Esophagus squamous epithelium (tissue), 5 donors: ENCODE data around the gene WDHD1. TPM values are rescaled to one million over a fixed set of nuclear protein-coding genes. Genes with fewer than 3 reads are reported as not detected.
"Not testable (repeated sequence)": the region's sequence is repeated elsewhere in the genome, so short reads cannot be mapped to it uniquely, and the experiment has no call there.

ENCODE experiments used
- DNase-seq: peaks from one replicate; lab custom pipeline; 2025; lab: John Stamatoyannopoulos, UW
- H3K27ac ChIP-seq, 4 donors: fragments of 200-600 bp; sonication (generic); one replicate each; pipeline ENCODE4 v1.5.1; 2016 to 2019; ENCODE audit warnings: mild to moderate bottlenecking in 1 of 4
- H3K27me3 ChIP-seq, 4 donors: fragments of 200-600 bp; sonication (generic); 1 replicate in 3 of 4; 2 replicates in 1 of 4; pipeline versions ENCODE4 v1.5.1 to v1.6.0; 2017 to 2021; ENCODE audit warnings: antibody characterized with exemption in 1 of 4
- H3K36me3 ChIP-seq, 3 donors: fragments of 200-600 bp; sonication (generic); one replicate each; pipeline ENCODE4 v1.5.1; 2016 to 2019
- H3K4me1 ChIP-seq, 3 donors: fragments of 200-600 bp; sonication (generic); one replicate each; pipeline ENCODE4 v1.5.1; 2017 to 2019
- H3K4me3 ChIP-seq, 4 donors: fragments of 200-600 bp; sonication (generic); 1 replicate in 3 of 4; 2 replicates in 1 of 4; pipeline ENCODE4 v1.5.1; 2016 to 2019; ENCODE audit warnings: mild to moderate bottlenecking in 2 of 4, moderate library complexity in 1 of 4
- H3K9me3 ChIP-seq, 3 donors: fragments of 200-600 bp; sonication (generic); one replicate each; pipeline ENCODE4 v1.5.1; 2016 to 2019
- CTCF ChIP-seq, 6 experiments: fragments of 450-650 bp in 4 of 6; fragments of 200-600 bp in 2 of 6; sonication (generic) in 2 of 6; IDR thresholded peaks; one replicate each; pipeline ENCODE4 v1.5.1; 2016 to 2019; ENCODE audit warnings: antibody characterized with exemption in 6 of 6, mild to moderate bottlenecking in 4 of 6, moderate library complexity in 4 of 6
- POLR2A ChIP-seq, 4 donors: fragments of 450-650 bp; IDR thresholded peaks; one replicate each; pipeline ENCODE4 v1.6.1; 2017; ENCODE audit warnings: antibody characterized with exemption in 4 of 4, mild to moderate bottlenecking in 4 of 4, moderate library complexity in 3 of 4
- WGBS, 2 donors: methylation state at CpG; one replicate each; pipeline ENCODE4 v1.1.5; 2018; 5-methylcytosine and 5-hydroxymethylcytosine counted together
- intact Hi-C: fragments of 100-400 bp; cut with DNase I; formaldehyde crosslinking; loops from one replicate; pipeline ENCODE4 v1.15.0; 2022
- total RNA-seq, 4 donors: library from RNA; depleted of rRNA; stranded (reverse); fragments of >200 nt; gene quantifications; one replicate each; pipeline ENCODE4 v1.1.0, GENCODE V29; 2016
- donor health status: DM: yes; HTN: yes; CAD: no.

The WDHD1 gene
- total RNA-seq, 4 donors from 2014 or later, result 0.80 to 7.0 (median 5.0) TPM

DNA sequence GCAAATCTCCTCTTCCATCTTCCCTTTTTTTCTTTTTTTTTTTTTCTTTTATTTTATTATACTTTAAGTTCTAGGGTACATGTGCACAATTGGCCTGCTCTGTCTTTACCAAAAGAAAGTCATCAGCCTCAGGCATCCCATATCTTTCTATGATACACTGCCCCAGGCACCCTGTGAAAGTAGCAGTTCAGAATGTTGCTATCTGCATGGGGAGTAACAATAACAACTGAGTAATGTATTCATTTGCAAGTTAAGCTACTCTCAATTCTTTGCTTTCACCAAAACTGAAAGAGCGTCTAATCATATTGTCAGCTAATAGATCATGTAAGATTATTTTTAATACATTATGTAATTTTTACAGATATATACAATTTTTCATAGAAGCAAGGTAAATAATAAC lies 110.8 kb downstream of the WDHD1 start:
- no peak for TF ChIP-seq POLR2A (IDR thresholded peaks at IDR 0.05)
- TF ChIP-seq CTCF (IDR thresholded peaks at IDR 0.05), result no peak
- Histone ChIP-seq H3K36me3 (no peaks in the 10 kb centered on the region), H3K4me3 (no peak overlapping the region), H3K27me3 (no peaks in the 10 kb centered on the region), H3K4me1 (no peaks in the 10 kb centered on the region), H3K9me3 (no peaks in the 10 kb centered on the region), H3K27ac (no peak overlapping the region)
- WGBS, 2 donors, result 93 to 96% methylated on average over 1 of the region's 1 CpG
- intact Hi-C loops, result no loop called here
- DNase-seq, result no peak

- no peak for DNase-seq
- Histone ChIP-seq H3K36me3 (no peaks in the 10 kb centered on the region), H3K9me3 (no peaks in the 10 kb centered on the region), H3K4me3 (no peak overlapping the region), H3K27me3 (no peaks in the 10 kb centered on the region), H3K27ac (no peak overlapping the region), H3K4me1 (no peaks in the 10 kb centered on the region)
- no peak for TF ChIP-seq POLR2A (IDR thresholded peaks at IDR 0.05)
- no peak for TF ChIP-seq CTCF (IDR thresholded peaks at IDR 0.05)
- WGBS, 2 donors, result 84 to 91% methylated on average over 5 of the region's 5 CpGs
- intact Hi-C loops, result loop anchor here (10.0 kb wide), 1 partner anchor 135 kb away; no protein-coding TSS in a partner anchor
Observed at GRCh38 chr14:54909817-54910558, 116.9 kb downstream of the WDHD1 start.

- WGBS, 2 donors, result 78 to 89% methylated on average over 4 of the region's 4 CpGs
- intact Hi-C loops, result loop anchor here (10.0 kb wide), 1 partner anchor 134 kb away; no protein-coding TSS in a partner anchor
- not testable (repeated sequence) for H3K4me1 ChIP-seq, DNase-seq, H3K27me3 ChIP-seq, H3K4me3 ChIP-seq, H3K27ac ChIP-seq, H3K9me3 ChIP-seq, H3K36me3 ChIP-seq
Observed at GRCh38 chr14:54908973-54909372, 117.9 kb downstream of the WDHD1 start.

GRCh38 chr14:54908190-54908589 lies 118.7 kb downstream of the WDHD1 start:
- Histone ChIP-seq H3K9me3 (no peaks in the 10 kb centered on the region), H3K4me1 (peaks cover 0 to 4% (median 0%) of the 10 kb centered on the region in 3 donors), H3K4me3 (no peak overlapping the region), H3K27me3 (no peaks in the 10 kb centered on the region), H3K36me3 (no peaks in the 10 kb centered on the region), H3K27ac (no peak overlapping the region)
- no peak for TF ChIP-seq CTCF (IDR thresholded peaks at IDR 0.05)
- no peak for TF ChIP-seq POLR2A (IDR thresholded peaks at IDR 0.05)
- no peak for DNase-seq
- whole genome bisulfite sequencing, 2 donors, result 65 to 72% methylated on average over 4 of the region's 4 CpGs
- intact Hi-C loops, result loop anchor here (10.0 kb wide), 1 partner anchor 133 kb away; no protein-coding TSS in a partner anchor

- DNase-seq, result no peak
- Histone ChIP-seq H3K36me3 (no peaks in the 10 kb centered on the region), H3K27me3 (no peaks in the 10 kb centered on the region), H3K4me3 (no peak overlapping the region), H3K4me1 (peaks cover 0 to 13% (median 0%) of the 10 kb centered on the region in 3 donors), H3K27ac (no peak overlapping the region), H3K9me3 (no peaks in the 10 kb centered on the region)
- intact Hi-C loops, result loop anchor here (10.0 kb wide), 1 partner anchor 131 kb away; no protein-coding TSS in a partner anchor
- no peak for TF ChIP-seq CTCF (IDR thresholded peaks at IDR 0.05)
- TF ChIP-seq POLR2A (IDR thresholded peaks at IDR 0.05), result no peak
Observed at GRCh38 chr14:54906075-54906474, 120.8 kb downstream of the WDHD1 start.
